NCI-H146 treated with DMSO at 0.1 percent for 48 hours (cell line): ENCODE data around the gene ZC3H10.
"Not testable (repeated sequence)": the region's sequence is repeated elsewhere in the genome, so short reads cannot be mapped to it uniquely, and the experiment has no call there.

Experiments used
- DNase-seq: peaks from one replicate; lab custom pipeline; 2025; ENCODE audit not compliant: unreplicated experiment; lab: John Stamatoyannopoulos, UW

Gene ZC3H10

DNA sequence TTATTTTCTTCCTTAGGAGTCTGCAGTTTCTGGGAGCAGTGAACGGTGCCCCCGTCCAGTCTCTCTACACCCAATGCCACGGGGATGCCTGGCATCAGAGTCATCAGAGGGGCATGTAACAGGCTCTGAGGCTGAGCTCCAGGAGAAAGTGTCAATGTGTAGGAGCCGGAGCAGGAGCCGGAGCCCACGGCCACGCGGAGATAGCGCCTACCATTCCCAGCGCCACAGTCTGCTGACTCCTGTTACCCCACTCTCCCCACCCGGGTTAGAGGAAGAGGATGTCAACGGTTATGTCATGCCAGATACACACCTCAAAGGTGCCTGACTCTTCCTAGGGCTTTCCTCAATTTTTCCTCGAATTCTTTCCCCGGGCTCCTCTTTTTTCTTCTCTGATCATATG, 17.0 kb upstream of the ZC3H10 start:
- DNase-seq, result no peak

DNA sequence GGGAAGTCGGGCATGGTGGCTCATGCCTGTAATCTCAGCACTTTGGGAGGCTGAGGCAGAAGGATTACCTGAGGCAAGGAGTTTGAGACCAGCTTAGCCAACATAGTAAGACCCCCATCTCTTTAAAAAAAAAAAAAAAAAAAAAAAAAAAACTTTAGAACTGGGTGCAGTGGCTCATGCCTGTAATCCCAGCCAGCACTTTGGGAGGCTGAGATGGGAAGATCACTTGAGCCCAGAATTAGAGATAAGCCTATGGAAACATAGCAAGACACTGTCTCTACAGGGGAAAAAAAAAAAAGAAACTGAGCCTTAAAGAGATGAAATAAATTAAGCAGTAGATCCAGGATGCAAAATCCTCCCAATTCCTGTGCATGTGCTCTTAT, 15.4 kb upstream of the ZC3H10 start:
- no peak for DNase-seq

DNA sequence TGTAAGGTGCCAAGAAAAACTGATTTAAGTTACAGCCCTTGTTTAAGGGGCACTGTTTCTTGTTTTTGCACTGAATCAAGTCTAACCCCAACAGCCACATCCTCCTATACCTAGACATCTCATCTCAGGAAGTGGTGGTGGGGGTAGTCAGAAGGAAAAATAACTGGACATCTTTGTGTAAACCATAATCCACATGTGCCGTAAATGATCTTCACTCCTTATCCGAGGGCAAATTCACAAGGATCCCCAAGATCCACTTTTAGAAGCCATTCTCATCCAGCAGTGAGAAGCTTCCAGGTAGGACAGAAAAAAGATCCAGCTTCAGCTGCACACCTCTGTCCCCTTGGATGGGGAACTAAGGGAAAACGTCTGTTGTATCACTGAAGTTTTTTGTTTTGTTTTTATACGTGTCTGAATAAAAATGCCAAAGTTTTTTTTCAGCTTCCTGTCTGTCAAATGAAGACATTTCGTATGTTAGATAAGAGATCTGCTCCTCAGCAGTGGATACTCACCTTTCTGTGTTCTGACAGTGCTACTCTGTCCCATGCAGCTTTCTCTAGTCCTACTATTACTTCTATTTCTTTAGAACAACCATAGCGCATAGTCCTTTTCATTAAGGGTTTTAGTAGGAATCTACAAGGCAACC, 14.9 kb upstream of the ZC3H10 start:
- DNase-seq, result no peak

DNA sequence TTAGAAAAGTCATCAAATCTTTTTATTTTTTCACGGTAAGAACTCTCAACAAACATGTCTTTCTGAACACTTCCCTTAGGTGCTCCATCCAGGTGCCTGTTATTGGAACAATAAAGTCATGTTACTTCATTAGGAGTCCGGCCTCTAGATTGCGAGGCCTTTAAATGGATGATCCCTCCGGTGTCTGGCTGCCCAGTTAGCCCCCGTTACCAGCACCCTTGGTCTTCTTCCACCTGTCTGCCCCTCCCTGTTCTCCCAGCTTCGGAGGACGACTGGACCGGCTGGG, 14.3 kb upstream of the ZC3H10 start:
- DNase-seq, result no peak

- peak; percentile 99 for DNase-seq
Measured at GRCh38 chr12:56104109-56104814, 13.8 kb upstream of the ZC3H10 start, which contains the start of gene PA2G4. PA2G4 (plus strand) TSS chr12:56104559; CDS start chr12:56104738, 179 bp downstream.

- DNase-seq, result no peak
Measured at GRCh38 chr12:56104815-56105608, 13.1 kb upstream of the ZC3H10 start.

DNA sequence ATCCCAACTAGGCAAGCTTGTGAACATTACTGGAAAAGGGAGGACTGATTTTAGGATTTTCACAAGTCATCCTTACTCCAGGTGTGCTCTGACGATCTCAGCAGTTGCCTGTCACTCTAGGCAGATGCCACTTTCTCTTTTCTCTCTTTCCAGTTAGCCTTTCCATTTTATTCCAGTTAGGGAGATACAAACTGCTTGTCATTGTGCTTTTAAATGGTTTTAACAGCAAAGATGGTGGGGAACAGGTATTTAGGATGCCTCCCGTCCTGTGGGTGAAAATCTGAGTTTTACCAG, 12.5 kb upstream of the ZC3H10 start:
- no peak for DNase-seq

DNA sequence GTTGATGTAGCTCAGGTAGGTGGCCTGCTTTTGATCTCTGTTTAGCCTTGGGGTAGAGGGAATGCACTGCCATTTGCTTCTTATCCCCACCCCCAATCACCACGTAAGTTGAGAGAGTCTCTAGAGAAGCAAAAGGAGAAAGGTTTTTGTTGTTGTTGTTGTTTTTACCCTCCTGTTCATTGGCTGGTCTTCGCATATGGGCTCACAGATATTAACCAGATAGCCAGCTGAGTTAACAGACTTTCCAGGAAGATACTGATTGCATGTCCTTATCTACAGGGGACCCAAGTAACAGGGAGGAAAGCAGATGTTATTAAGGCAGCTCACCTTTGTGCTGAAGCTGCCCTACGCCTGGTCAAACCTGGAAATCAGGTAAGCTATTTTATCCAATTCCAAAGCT, 10.8 kb upstream of the ZC3H10 start:
- DNase-seq, result no peak

- DNase-seq, result no peak
Measured at GRCh38 chr12:56110571-56110970, 7.5 kb upstream of the ZC3H10 start.

DNA sequence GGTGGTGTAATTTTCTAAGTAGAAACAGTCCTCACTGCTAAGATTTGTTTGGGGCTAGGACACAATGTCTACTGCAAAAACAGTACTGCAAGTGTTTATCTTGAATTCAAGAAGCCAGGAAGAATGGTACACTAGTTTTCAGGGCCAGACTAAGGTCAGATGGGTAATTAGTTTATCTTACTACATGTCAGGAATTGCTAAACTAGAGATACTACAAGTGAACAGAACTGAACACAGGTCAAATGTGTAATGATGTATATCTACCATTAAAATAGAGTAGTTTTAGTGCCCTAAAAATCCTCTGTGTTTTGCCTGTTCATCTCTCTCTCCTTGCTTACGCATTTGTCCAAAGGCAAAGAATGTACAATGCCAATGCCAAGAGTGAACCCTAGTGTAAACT, 4.0 kb upstream of the ZC3H10 start:
- no peak for DNase-seq

- no peak for DNase-seq
Measured at GRCh38 chr12:56115329-56115728, 2.7 kb upstream of the ZC3H10 start.

GRCh38 chr12:56116267-56117081, 1.6 kb upstream of the ZC3H10 start, which contains the start of gene RPL41:
RPL41 (plus strand) TSS chr12:56116633.
- peak; percentile 96 for DNase-seq

DNA sequence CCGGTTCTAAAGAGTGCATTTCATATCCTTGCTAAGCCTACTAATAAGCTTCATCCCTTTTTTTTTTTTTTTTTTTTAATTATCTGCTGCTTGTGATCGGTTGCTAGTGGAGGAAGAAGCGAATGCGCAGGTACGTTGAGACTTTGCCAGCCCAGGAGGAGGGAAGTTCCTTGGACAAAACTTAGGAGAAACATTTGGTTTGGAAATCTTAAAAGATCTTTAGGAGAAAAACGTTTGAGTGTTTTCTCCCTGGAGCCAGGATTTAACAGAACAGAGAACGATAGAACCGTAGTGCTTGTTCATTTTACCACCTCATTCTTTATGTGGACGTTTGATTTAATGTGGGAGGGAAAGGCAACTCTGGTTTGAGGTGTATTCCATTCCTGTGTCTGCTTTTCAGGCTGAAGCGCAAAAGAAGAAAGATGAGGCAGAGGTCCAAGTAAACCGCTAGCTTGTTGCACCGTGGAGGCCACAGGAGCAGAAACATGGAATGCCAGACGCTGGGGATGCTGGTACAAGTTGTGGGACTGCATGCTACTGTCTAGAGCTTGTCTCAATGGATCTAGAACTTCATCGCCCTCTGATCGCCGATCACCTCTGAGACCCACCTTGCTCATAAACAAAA, 872 bp upstream of the ZC3H10 start:
- not testable (repeated sequence) for DNase-seq

DNA sequence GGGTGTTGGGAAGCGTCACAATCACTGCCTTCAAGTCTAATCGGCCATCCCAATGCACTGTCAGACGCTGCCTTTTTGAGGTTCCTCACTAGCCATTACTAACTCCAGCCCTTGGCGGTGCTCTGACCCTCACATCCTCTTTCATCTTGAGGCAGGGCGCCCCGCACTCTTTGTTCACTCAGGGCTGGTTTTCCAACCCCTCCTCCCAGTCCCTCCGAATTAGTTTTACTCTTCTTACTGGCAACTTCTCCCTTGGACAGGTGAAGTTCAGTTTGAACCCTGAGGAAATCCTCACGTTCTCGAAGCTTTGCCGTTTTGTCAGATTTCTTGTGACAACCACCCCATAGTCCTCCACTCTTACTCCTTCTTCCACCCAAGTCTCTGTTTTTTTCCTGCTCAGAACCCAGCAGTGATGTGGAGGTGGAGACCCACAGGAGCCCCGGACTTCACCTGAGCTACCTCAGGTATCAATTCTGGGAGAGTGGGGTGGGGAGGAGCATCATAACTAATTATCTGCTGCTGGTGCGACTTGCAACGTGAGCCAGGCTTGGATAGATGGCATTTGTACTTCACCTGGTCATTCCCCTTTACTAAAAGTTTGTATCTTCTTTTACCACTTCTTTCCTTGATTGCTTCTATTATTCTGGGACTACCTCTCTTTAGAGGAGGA, 757 bp downstream of the ZC3H10 start:
- no peak for DNase-seq

- peak; percentile 86 for DNase-seq
Measured at GRCh38 chr12:56119361-56119796, 1.3 kb downstream of the ZC3H10 start.

DNA sequence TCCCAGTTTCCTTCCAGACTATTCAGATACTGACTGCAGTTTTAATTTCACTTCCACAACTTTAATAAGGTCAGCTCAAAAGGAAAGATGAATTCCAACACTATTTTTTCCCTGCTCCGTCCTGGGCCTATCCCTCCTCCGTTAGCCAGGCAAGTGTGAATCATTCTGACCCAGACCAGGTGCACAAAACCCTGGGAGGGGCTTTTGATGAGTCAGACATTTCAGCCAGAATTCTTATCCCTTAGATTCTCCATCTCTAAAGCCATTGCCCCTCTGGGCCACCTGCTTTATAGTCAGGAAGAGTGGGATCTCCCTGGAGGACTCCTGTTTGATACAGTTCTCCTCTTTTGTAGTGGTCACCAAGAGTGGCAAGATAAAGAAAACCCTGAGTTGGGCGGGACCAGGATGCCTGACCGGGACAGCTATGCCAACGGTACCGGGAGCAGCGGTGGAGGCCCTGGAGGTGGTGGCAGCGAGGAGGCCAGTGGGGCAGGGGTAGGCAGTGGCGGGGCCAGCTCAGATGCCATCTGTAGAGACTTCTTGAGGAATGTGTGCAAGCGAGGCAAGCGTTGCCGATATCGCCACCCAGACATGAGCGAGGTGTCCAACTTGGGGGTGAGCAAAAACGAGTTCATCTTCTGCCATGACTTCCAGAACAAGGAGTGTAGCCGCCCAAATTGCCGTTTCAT, 2.2 kb downstream of the ZC3H10 start:
- no peak for DNase-seq

DNA sequence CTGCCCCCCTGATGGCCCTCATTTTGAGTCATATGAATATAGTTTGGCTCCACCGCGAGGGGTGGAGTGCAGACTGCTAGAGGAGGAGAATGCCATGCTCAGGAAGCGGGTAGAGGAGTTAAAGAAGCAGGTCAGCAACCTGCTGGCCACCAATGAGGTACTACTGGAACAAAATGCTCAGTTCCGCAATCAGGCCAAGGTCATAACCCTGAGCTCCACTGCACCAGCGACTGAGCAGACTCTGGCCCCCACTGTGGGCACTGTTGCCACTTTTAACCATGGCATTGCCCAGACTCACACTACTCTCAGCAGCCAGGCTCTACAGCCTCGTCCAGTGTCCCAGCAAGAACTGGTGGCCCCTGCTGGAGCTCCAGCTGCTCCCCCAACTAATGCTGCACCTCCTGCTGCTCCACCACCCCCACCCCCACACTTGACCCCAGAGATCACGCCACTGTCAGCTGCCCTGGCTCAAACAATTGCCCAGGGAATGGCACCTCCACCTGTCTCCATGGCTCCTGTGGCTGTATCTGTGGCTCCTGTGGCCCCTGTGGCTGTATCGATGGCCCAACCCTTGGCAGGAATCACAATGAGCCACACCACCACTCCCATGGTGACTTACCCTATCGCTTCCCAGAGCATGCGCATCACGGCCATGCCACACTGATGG, 3.3 kb downstream of the ZC3H10 start:
- no peak for DNase-seq

GRCh38 chr12:56122637-56123036, 4.6 kb downstream of the ZC3H10 start:
- peak; percentile 61 for DNase-seq

DNA sequence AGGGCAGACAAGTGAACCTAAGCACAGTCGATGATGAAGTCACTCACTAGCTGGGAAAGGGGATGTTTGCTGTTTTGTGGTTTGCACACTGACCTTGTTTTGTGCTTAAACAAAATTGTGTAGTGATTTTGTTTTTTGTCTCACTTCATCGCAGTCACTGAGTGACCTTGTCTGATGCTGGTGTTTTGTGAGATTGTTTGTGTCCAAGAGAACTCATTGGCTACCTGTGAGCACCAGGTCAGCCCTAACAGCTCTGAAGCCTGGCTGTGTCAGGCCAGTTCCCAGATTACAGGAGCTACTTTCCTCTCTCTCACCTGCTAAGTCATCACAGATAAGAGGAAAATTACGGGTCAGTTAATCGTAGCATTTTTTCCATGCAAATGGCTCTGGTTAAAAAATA, 6.1 kb downstream of the ZC3H10 start:
- no peak for DNase-seq
